Adrenal gland (tissue), 12 donors: Measurements from ENCODE around the gene MYF6. TPM values are rescaled to one million over a fixed set of nuclear protein-coding genes. Genes with fewer than 3 reads are reported as not detected.

Experiments used
- DNase-seq, 7 donors: peaks; one replicate each; pipeline ENCODE4 v3.0.0-alpha.2; 2019 to 2020
- H3K27ac ChIP-seq, 5 donors: fragments of 200-600 bp; sonication (generic) in 4 of 5; 1 replicate in 3 of 5; 2 replicates in 2 of 5; pipeline versions ENCODE4 v1.5.1 to v1.8.0; 2016 to 2020; ENCODE audit warnings: mild to moderate bottlenecking in 1 of 5
- H3K27me3 ChIP-seq: fragments of 200-600 bp; 2 replicates; pipeline ENCODE4 v1.8.0; 2021
- H3K36me3 ChIP-seq, 2 donors: fragments of 200-600 bp; replicated peaks in 1 of 2; 1 replicate in 1 of 2; 2 replicates in 1 of 2; pipeline versions ENCODE4 v1.5.1 to v1.8.0; 2018 to 2022
- H3K4me1 ChIP-seq, 2 donors: fragments of 200-600 bp; replicated peaks in 1 of 2; 1 replicate in 1 of 2; 2 replicates in 1 of 2; pipeline versions ENCODE4 v1.5.1 to v1.8.0; 2018 to 2021
- H3K4me3 ChIP-seq, 4 donors: fragments of 200-600 bp; sonication (generic) in 3 of 4; one replicate each; pipeline ENCODE4 v1.5.1; 2016 to 2018
- H3K9me3 ChIP-seq, 3 donors: fragments of 200-600 bp; sonication (generic) in 1 of 3; replicated peaks in 1 of 3; 1 replicate in 2 of 3; 2 replicates in 1 of 3; pipeline versions ENCODE4 v1.5.1 to v1.8.0; 2016 to 2021
- POLR2A ChIP-seq, 2 donors: fragments of 450-650 bp; IDR thresholded peaks; one replicate each; pipeline ENCODE4 v1.6.1; 2017; ENCODE audit warnings: antibody characterized with exemption in 2 of 2, mild to moderate bottlenecking in 2 of 2, moderate library complexity in 1 of 2
- WGBS, 4 donors: extraction: QIAGEN DNeasy Blood & Tissue Kit in 2 of 4; methylation state at CpG; one replicate each; pipeline versions ENCODE4 v1.1.5 to v1.1.7; 2013 to 2017; 5-methylcytosine and 5-hydroxymethylcytosine counted together
- intact Hi-C, 2 donors: fragments of 100-400 bp; cut with DNase I; formaldehyde crosslinking; loops; one replicate each; pipeline versions ENCODE4 v1.14.1 to v1.15.0; 2022 to 2023
- polyA plus RNA-seq, 3 donors: library from polyadenylated mRNA; stranded (reverse); fragments of 200-250 nt in 2 of 3; fragments of 350-450 nt in 1 of 3; fragmentation: Illumina TruSeq in 1 of 3; extraction: RNeasy Lipid Tissue Mini Kit (QIAGEN cat#74804) in 1 of 3; gene quantifications; one replicate each; pipeline ENCODE4 v1.2.3, GENCODE V29; 2013 to 2014
- total RNA-seq, 9 donors: library from RNA; depleted of rRNA in 4 of 9; stranded (reverse); fragments of >200 nt in 4 of 9; fragments of 120-200 nt in 1 of 9; fragmentation: NEBNext Ultra II Directional in 1 of 9; extraction: Animal tissue kit (Norgen Biotek cat#: 25700) in 1 of 9; gene quantifications; one replicate each; pipeline versions ENCODE4 v1.1.0 to v1.2.4, GENCODE V29; 2013 to 2023
- TF ChIP-seq, protein P1 (sequence below), 6 experiments: fragments of 450-650 bp in 4 of 6; fragments of 200-600 bp in 2 of 6; sonication (generic) in 1 of 6; IDR thresholded peaks; 1 replicate in 5 of 6; 2 replicates in 1 of 6; pipeline versions ENCODE4 v1.5.1 to v1.8.0; 2016 to 2021; ENCODE audit warnings: antibody characterized with exemption in 6 of 6, mild to moderate bottlenecking in 2 of 6, moderate library complexity in 1 of 6
- donor health status: healthy with polysubstance abuse.
- donor health status: Bipolar disorder and iron deficiency.
- donor health status: DM: yes; HTN: yes; CAD: no.
- donor health status: DM: no; HTN: no; CAD: no.
- donor health status: DM: no; HTN: no; CAD: no.
- donor health status: DM: yes; HTN: yes; CAD: no.

The MYF6 gene
- total and polyA plus RNA-seq, 12 donors = 0.10 to 0.51 TPM; not detected in 10

GRCh38 chr12:80756875-80757274 lies 49.4 kb downstream of the MYF6 start:
- no peak overlapping the region for H3K4me3 ChIP-seq
- H3K4me1 ChIP-seq = no peaks in the 10 kb centered on the region
- no peak overlapping the region for H3K27ac ChIP-seq
- no peak for DNase-seq
- no peaks in the 10 kb centered on the region for H3K9me3 ChIP-seq
- TF ChIP-seq POLR2A (IDR thresholded peaks at IDR 0.05) = no peak
- TF ChIP-seq, protein P1, sequence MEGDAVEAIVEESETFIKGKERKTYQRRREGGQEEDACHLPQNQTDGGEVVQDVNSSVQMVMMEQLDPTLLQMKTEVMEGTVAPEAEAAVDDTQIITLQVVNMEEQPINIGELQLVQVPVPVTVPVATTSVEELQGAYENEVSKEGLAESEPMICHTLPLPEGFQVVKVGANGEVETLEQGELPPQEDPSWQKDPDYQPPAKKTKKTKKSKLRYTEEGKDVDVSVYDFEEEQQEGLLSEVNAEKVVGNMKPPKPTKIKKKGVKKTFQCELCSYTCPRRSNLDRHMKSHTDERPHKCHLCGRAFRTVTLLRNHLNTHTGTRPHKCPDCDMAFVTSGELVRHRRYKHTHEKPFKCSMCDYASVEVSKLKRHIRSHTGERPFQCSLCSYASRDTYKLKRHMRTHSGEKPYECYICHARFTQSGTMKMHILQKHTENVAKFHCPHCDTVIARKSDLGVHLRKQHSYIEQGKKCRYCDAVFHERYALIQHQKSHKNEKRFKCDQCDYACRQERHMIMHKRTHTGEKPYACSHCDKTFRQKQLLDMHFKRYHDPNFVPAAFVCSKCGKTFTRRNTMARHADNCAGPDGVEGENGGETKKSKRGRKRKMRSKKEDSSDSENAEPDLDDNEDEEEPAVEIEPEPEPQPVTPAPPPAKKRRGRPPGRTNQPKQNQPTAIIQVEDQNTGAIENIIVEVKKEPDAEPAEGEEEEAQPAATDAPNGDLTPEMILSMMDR (IDR thresholded peaks at IDR 0.05) = no peak
- WGBS, 4 donors = 76 to 84% (median 81%) methylated on average over 1 of the region's 1 CpG
- intact Hi-C loops = no loop called here
- H3K36me3 ChIP-seq = no peaks in the 10 kb centered on the region
- H3K27me3 ChIP-seq = no peaks in the 10 kb centered on the region

Other genes starting within 250 kb of the MYF6 start
- gene MYF5, start 9.3 kb downstream of the MYF6 start, total RNA-seq = not detected
- not detected for gene MYF5, start 9.3 kb downstream of the MYF6 start, polyA plus RNA-seq
- 1 to 10 TPM in 8 of 9 donors, under 1 TPM in 1; 0.35 to 6.0 (median 2.7) TPM for gene LIN7A, start 230.3 kb downstream of the MYF6 start, total RNA-seq
- 1 to 10 TPM; 1.6 to 4.7 (median 3.5) TPM for gene LIN7A, start 230.3 kb downstream of the MYF6 start, polyA plus RNA-seq